ENCODE results near the gene KCNG1. TPM values are rescaled to one million over a fixed set of nuclear protein-coding genes. Genes with fewer than 3 reads are reported as not detected.

Gene KCNG1
- total and polyA plus RNA-seq, 2 of the 4 experiments (the other 2 are of a cell fraction): 23.7 to 51.4 TPM

DNA sequence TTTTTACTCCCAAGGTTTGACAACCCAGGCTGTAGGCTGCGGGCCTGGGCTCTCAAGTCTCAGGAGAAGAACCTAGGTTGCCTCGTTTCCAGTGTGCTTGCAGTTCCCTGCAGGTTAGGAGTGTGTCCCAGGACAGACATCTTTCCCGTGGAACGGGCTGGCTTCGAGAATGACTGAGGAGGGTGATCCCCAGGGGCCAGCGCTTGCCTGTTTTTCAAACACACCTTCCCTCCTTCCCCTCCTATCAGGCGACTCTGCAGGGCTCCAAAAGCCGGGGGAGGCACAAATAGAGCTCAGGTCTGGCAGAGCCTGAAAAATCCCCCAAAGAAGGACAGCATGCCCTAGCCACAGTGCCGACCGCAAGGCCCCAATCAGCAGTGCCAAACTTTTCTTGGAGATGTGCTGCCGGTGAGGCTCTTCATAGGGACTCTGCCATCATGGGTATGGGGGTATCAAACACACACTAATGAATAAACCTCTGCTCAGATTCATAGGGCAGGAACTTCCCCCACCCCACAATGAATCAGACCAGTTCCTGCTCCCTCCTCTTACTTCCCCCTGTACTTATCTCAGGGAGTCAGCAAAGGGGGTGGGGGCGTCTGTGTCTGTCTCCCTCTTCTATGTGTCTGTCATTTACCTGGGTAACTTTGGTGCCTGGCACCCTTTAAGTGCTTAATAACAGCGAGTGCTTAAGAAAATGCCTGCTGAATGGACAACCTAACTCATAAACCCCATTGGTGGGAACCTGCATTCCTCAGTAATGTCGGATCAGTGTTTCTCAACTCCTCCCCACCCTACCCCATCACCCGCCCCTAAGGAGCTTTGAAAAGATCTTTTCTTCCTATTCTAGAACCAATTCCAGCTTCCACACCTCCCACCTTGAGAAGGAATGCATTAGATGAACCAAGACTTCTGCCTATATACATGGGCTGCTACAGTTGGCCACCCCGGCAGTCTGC, 1.6 kb downstream of the KCNG1 start:
- Histone ChIP-seq H3K56ac (ENCODE audit: extremely low read depth, insufficient read depth, low read length) (0 out of 2 replicates have a peak overlapping the region, but pooled peaks have one; percentile 5), H3K23ac (ENCODE audit: low read depth, low read length) (peak overlapping the region; percentile 77), H3K27me3 (ENCODE audit: control insufficient read depth, insufficient read depth, low read length) (peaks cover 2% of the 10 kb centered on the region; the same call in 1 of the 2 replicates), H2BK20ac (ENCODE audit: low read depth, low read length) (no peak overlapping the region), H2BK15ac (ENCODE audit: low read depth, low read length) (0 out of 3 replicates have a peak overlapping the region, but pooled peaks have one; percentile 23), H3K36me3 (ENCODE audit: control insufficient read depth, insufficient read depth, low read length) (peaks cover 4% of the 10 kb centered on the region; the same call in 1 of the 2 replicates), H3K9me1 (ENCODE audit: insufficient read depth, low read length) (peaks cover 3% of the 10 kb centered on the region; the same call in 1 of the 2 replicates), H3K79me1 (ENCODE audit: low read depth in 1 of 2, low read length in 2 of 2) (peaks cover 31 to 54% of the 10 kb centered on the region in 2 experiments), H2AFZ (replicated peaks; ENCODE audit: low read length, poor library complexity) (peak overlapping the region; percentile 92), H4K91ac (ENCODE audit: insufficient read depth, low read depth, low read length) (peak overlapping the region; percentile 20; the same call in 1 of the 2 replicates), H3K4me3 (ENCODE audit: insufficient read depth, low read depth, low read length) (peak overlapping the region; percentile 76; the same call in 1 of the 2 replicates), H3K4me2 (ENCODE audit: low read depth, low read length) (peak overlapping the region; percentile 72), H3K9me3 (ENCODE audit: control insufficient read depth, insufficient read depth, low read length) (no peaks in the 10 kb centered on the region), H2BK5ac (ENCODE audit: low read depth, low read length, poor library complexity, severe bottlenecking) (no peak overlapping the region), H3K14ac (replicated peaks; ENCODE audit: low read depth, low read length) (peak overlapping the region; percentile 72; the same call in 1 of the 2 replicates), H2AK5ac (ENCODE audit: low read depth, low read length) (peak overlapping the region; percentile 36), H3K4ac (ENCODE audit: low read depth, low read length) (peak overlapping the region; percentile 65), H2BK120ac (ENCODE audit: low read depth, low read length) (no peak overlapping the region; the same call in 1 of the 2 replicates), H3K18ac (ENCODE audit: low read depth, low read length) (no peak overlapping the region), H3K9ac (ENCODE audit: low read depth, low read length) (peak overlapping the region; percentile 64; the same call in 1 of the 2 replicates), H3K4me1 (ENCODE audit: control insufficient read depth, insufficient read depth, low read length) (peaks cover 12% of the 10 kb centered on the region), H4K5ac (ENCODE audit: low read depth, low read length) (no peak overlapping the region), H2AK9ac (replicated peaks; ENCODE audit: low read depth, low read length, poor library complexity) (peak overlapping the region; percentile 63), H4K8ac (ENCODE audit: low read depth in 2 of 2, low read length in 2 of 2) (peak overlapping the region in 1 of 2 experiments; percentile 68; a peak in 1 of 4 replicates), H4K20me1 (ENCODE audit: insufficient read depth, low read length) (peaks cover 9% of the 10 kb centered on the region), H3K27ac (ENCODE audit: insufficient read depth, low read length) (no peak overlapping the region; the same call in 1 of the 2 replicates)
- peak; percentile 61 for DNase-seq
- ChIA-PET POLR2A (ENCODE audit: unreplicated experiment) (no interaction called here), CTCF (no interaction called here)
- no TSS peak for BruUV-seq (replicated peaks)
- ATAC-seq (ENCODE audit: low read depth): no peak
- 61% methylated on average over 7 of the region's 16 CpGs; no CpG with 5 or more reads in 1 of the 2 experiments for WGBS, 2 experiments (ENCODE audit: extremely low coverage in 2 of 2, insufficient read length in 1 of 2)
- TF ChIP-seq, protein P1, sequence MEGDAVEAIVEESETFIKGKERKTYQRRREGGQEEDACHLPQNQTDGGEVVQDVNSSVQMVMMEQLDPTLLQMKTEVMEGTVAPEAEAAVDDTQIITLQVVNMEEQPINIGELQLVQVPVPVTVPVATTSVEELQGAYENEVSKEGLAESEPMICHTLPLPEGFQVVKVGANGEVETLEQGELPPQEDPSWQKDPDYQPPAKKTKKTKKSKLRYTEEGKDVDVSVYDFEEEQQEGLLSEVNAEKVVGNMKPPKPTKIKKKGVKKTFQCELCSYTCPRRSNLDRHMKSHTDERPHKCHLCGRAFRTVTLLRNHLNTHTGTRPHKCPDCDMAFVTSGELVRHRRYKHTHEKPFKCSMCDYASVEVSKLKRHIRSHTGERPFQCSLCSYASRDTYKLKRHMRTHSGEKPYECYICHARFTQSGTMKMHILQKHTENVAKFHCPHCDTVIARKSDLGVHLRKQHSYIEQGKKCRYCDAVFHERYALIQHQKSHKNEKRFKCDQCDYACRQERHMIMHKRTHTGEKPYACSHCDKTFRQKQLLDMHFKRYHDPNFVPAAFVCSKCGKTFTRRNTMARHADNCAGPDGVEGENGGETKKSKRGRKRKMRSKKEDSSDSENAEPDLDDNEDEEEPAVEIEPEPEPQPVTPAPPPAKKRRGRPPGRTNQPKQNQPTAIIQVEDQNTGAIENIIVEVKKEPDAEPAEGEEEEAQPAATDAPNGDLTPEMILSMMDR (conservative IDR thresholded peaks at IDR 0.05; ENCODE audit: low read depth, low read length): no peak
- TF ChIP-seq CEBPB (IDR thresholded peaks at IDR 0.05; ENCODE audit: low read depth, low read length): 0 out of 2 replicates have a peak, but pooled peaks have one; percentile 41
- dilution Hi-C loops (cut with HindIII; ENCODE audit: low sequenced_read_pairs, unreplicated experiment): no loop called here
- in situ Hi-C loops (cut with MboI; ENCODE audit: low sequenced_read_pairs): no loop called here
- intact Hi-C loops (cut with micrococcal nuclease): no loop called here

Data from IMR-90 (cell line).